Measurements from ENCODE around the gene DISC1.
"Not testable (repeated sequence)": the region's sequence is repeated elsewhere in the genome, so short reads cannot be mapped to it uniquely, and the experiment has no call there.

The DISC1 gene

DNA sequence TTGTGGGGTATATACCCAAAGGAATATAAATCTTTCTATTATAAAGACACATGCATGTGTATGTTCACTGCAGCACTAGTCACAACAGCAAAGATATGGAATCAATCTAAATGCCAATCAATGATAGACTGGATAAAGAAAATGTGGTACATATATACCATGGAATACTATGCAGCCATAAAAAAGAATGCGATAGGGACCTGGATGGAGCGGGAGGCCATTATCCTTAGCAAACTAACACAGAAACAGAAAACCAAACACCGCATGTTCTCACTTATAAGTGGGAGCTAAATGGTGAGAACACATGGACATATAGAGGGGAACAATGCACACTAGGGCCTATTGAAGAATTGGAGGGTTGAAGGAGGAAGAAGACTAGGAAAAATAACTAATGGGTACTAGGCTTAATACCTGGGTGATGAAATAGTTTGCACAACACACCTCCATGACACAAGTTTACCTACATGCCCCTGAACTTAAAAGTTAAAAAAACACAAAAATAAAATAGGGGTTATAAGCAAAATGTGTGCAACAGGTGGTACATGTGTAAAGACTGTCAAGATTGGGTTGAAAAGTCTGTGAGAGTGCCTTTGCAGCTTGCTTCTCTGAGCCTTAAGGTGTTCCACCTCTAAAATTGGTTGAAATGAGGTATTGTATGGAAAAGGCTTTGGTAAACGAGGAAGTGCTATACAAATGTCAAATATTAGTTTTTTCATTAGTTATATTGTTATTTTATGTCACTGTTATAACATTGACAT lies 43.5 kb downstream of the DISC1 start:
- not testable (repeated sequence) for DNase-seq (ENCODE audit: low read depth)

DNA sequence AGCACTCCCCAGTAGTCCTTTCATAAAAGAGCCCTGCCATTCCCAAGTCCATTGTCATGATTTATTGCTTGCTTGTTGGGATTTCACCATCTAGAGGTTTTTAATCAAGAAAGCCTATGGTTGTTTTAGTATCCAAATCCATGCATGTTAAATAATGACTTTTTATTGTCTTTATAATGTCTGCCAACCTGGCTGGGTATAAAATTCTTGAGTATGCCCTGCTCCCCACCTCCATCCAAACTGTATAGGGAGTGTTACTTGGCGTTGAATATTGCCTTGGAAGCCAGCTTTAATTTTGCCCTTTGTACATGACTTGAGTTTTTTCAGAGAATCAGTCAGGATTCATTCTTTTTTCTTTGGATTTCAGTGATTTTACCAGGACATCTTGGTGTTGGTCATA lies 44.2 kb downstream of the DISC1 start:
- DNase-seq (ENCODE audit: low read depth) = no peak

DNA sequence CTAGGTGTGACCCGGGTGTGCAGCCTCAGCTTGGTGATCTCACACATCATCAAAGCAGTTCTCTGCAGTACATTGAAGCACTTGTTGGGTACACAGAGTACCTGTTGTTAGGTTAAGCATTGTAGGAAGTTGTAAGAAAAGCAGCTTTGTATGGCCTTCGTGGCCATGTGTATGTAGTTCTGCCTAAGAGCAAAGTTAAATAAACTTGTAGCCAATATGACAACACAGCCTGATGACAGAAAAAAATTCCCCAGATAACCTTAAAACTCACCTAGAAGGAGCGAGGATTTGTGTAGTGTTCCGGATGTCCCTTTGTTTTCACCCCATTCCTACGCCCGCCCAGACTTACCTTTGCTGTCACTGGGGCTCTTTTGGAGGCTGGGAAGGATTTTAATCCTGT lies 48.0 kb downstream of the DISC1 start:
- no peak for DNase-seq (ENCODE audit: low read depth)

DNA sequence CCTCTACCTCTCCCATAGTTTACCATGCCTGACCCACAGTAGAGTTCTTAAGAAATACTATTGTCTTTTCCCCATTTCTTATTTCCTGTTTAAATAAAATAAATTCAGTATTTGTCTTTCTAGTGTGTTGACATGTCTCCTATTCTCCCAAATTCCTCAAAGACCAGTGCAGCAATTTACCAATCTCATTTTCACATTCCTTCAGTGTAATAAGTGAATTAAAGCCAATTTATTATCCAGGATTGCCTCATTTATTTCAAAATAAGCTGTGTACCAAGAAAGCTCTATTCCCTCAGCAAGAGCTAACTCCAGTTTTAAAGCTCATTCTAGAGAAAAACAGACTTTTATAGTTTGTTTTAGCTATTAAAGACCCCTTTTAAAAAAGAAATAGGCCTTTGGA lies 49.9 kb downstream of the DISC1 start:
- no peak for DNase-seq (ENCODE audit: low read depth)

DNA sequence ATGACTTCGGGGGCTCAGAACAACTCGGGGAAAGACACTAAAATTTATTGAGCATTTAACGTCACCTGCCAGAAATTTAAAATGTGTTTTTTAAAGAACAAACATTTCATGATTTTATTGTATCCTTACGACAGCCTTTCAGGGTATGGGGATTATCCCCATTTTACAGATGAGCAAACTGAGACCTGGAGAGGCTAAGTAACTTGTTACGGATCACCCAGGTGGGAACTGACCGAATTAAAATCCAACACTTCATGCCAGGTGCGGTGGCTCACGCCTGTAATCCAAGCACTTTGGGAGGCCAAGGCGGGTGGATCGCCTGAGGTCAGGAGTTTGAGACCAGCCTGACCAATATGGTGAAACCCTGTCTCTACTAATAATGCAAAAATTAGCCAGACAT lies 50.9 kb downstream of the DISC1 start:
- DNase-seq (ENCODE audit: low read depth) = no peak

DNA sequence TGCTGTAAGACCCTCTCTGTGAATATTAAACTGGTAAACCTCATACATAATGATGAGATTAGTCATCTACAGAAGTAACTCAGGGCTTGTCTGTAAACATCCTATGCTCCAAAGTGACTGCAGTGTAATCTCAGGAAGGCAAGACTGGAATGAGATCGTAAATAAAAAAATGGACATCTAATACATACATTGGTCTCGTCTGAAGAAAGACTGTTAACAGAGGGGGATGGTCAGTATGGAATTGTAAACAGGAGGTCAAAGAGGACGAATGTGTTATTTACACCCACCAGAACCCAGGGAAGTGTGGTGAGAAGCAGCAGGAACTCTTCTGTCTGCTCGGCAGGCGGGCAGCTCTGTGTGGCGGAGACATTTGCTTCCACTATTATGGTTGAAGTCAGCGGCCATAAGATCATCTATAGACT lies 51.4 kb downstream of the DISC1 start:
- DNase-seq (ENCODE audit: low read depth) = peak; percentile 68

DNA sequence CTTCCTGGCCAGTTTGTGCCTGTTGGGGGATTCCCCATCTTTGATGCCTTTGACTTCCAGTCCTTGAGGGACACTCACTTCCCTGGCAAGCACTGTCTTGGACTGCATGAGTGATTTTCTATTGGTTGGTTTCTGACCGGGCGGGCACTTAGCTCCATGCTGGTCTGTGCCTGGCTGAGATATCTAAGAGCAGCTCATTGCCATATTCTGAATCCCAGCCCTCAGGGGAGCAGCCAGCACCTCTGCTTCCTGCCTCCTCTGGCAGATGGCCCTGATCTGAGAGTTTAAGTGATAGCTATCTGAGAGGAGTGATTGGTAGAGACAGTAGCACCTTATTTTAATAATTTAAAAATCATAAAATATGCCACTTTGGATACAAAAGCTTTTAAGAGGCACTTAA lies 52.5 kb downstream of the DISC1 start:
- DNase-seq (ENCODE audit: low read depth) = peak; percentile 25

DNA sequence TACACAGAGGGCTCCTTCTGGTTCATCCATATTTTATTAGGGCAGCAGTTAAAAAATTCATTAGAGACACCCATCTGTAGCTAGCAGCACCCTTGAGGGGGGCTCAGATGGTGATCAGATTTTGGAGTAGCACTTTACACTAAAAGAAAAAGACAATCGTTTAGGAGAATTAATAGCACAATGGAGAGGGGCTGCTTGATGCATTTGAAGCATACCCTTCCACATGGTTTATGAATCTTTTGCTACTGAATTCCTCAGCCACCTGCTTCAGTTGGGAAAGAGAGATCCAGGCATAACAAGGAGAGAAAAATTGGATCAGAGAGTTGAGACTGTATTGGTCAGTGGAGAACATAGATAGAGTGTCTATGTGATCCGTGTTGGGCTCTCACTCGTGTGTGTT lies 54.4 kb downstream of the DISC1 start:
- no peak for DNase-seq (ENCODE audit: low read depth)

DNA sequence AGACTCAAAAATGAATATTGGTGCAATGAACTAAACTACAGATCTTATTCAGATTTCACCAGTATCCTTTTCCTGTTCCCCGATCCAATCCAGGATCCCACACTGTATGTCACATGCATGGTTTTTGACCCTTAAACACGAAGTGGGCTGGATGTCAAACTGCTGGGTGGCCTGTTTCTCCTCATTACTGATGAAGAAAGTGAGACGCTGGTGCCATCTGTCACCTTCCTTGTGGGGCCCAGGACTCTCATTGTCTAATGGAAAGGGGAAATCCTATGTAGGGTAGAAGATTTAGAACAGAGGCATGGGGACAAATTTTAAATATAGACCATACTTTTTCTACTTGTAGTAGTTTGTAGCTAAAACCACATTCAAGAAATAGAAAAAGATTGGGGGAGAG lies 56.2 kb downstream of the DISC1 start:
- DNase-seq (ENCODE audit: low read depth) = no peak

DNA sequence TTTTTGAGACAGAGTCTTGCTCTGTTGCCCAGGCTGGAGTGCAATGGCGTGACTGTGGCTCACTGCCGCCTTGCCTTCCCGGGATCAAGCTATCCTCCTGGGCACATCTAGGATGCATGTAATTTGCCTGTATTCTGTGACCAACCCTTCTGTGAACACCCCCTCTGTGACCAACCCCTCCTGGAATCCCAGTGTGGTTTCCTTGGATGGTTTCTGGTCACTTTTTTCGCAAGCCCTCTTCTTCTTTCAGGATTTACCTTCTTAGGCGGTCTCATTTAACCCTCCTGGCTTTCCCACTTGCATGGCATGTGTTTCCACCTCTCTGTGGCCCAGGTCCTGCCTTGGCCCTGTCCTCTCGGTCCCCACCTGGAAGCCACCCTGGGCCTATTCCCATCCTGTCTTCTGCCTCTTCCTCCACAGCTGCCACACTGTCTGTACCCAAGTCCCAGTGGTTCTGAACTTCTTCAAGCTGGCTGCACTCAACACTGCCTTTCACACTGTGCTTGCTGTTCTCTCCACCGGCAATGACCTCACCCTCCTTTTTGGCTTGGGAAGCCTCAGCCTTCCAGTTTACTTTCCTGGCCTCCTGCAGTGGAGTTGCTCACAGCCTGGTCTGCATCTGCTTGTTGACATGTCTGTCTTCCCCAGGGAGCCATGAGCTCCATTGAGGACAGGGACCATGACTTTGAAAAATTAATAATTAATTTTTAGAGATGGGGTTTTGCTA lies 57.0 kb downstream of the DISC1 start:
- peak; percentile 13 for DNase-seq (ENCODE audit: low read depth)

DNA sequence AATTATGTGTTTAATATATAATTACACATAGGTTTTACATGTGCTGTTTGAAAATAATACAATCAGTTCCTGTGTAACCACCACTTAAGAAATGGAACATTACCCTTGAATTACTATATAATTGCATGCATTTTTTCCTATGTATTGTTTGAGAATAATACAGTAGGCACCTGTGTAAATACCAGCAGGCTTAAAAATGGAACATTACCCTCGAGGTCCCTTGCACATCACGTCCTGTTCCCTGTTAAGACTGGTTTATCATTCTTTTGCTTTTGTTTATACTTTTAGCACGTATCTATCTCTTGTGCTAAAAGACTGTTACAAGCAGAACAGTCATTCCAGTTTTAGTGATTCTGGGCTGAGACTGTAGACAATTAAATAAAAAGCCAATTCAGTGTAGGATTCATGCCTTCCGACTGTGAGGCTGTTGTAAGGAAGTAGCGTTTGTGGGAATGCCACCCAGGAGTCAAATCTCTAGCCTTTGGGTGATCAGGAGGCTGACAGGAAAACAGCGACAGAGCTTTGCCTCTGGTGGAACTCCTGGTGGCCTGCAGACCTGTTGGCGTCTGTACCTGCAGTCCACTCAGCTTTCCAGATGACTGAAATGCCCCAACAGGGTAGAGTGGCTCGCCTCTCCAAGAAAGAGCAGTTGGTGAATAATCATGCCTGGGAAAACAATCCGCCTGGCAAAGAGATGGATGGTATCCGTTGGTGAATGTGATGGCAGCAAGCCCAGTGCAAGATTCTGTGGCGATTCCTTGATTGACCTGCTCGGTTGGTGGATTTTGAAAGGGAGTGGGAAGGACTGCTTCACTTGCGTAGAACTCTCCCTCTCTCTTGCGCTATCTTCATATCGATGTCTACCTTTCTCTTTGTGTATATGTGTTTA lies 58.0 kb downstream of the DISC1 start:
- DNase-seq (ENCODE audit: low read depth) = no peak

DNA sequence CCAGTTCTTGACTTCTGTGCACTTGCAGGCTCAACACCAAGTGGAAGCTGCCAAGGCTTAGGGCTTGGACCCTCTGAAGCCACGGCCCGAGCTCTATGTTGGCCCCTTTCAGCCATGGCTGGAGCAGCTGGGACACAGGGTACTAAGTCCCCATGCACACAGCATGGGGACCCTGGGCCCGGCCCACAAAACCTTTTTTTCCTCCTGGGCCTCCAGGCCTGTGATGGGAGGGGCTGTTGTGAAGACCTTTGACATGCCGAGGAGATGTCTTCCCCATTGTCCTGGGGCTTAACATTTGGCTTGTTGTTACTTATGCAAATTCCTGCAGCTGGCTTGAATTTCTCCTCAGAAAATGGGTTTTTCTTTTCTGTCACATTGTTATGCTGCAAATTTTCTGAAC lies 59.8 kb downstream of the DISC1 start:
- DNase-seq (ENCODE audit: low read depth) = no peak

DNA sequence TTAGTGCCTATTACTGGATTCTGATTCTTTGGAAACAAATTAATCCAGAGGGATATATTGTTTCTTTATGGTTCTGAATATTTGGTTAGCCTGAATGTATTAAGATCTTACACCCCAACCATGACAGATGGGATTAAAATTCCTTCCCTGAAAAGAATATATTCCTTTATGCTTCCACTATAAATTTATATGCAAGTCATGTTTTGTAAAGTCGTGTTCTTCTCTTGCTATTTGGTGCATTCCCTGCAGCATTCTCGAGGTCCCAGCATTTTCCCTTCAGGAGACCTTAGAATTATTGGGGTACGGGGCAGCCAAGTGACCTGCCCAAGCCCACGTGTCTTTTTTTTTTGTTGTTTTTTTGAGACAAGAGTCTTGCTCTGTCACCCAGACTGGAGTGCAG lies 62.4 kb downstream of the DISC1 start:
- no peak for DNase-seq (ENCODE audit: low read depth)

DNA sequence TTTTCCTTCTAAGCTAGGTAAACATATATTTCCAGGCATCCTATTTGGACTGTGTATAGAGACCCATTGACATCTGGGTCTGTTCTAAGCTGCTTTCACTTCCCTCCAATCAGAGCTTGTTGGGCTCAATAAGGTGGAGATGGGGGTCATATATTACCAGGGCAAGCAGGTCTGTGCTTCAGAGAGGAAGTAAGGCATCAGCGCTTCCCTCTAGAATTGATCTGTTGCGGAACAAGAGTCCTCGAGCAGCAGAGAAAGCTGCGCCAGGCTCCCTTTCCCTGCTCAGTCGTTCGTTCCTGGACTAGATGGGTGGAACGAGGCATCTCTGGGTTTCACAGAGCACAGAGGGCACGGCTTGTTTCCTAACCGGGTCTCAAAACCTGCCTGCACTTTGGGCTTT lies 63.5 kb downstream of the DISC1 start:
- no peak for DNase-seq (ENCODE audit: low read depth)

DNA sequence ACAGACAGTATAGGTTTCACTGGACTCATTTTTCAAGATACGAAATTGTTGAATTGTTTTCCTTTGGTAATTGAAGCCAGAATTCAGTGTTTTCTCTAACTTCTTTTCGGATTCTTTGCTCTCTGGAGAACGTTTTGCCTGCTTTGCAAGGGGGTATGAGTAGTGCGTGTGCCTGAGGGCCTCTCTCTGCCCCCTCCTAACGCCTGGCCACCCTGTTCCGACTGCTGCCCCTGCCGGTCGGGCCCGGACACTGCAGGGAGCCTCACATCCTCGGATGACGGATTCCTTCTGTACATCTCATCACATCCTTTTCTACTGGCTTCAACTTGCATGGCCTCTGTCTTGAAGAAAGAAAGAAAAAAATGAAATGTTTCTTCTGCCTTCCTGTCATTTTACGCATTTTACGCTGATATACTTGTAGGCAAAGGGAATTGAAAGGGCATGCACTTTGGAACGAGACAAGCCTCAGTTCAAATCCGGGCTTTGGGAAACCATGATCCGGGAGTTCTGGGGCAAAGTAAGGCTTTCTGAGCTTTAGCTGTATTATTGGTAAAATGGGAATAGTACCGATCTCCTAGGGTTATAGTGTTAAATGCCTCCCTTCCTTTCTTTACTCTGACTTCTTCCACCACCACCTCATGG lies 65.1 kb downstream of the DISC1 start:
- peak; percentile 51 for DNase-seq (ENCODE audit: low read depth)

DNA sequence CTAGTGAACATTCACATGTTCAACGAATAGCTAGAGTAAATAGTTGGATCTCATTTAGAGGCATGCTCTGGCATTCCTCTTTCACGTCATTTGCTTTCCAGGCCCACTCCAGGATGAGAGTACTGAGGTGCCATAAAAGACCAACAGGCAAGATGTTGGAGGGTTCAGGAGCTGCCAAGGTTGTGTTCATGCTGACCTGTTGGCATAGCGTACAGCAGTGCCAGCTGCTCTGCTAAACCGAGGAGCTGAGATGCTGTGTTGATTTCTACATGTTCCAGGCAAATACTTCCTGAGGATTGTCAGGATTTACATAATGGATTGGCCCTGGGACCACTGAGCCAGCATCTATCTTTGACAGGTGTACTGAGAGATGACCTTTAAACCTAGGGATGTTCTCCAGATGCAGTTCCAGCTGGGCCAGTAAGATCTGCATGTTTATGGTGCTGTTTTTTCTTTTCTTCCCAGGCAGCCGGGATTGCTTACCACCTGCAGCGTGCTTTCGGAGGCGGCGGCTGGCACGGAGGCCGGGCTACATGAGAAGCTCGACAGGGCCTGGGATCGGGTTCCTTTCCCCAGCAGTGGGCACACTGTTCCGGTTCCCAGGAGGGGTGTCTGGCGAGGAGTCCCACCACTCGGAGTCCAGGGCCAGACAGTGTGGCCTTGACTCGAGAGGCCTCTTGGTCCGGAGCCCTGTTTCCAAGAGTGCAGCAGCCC lies 66.9 kb downstream of the DISC1 start:
- no peak for DNase-seq (ENCODE audit: low read depth)

DNA sequence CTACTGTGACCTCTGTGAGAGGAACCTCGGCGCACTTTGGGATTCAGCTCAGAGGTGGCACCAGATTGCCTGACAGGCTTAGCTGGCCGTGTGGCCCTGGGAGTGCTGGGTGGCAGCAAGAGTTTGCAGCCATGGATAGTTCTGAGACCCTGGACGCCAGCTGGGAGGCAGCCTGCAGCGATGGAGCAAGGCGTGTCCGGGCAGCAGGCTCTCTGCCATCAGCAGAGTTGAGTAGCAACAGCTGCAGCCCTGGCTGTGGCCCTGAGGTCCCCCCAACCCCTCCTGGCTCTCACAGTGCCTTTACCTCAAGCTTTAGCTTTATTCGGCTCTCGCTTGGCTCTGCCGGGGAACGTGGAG lies 67.5 kb downstream of the DISC1 start:
- no peak for DNase-seq (ENCODE audit: low read depth)

DNA sequence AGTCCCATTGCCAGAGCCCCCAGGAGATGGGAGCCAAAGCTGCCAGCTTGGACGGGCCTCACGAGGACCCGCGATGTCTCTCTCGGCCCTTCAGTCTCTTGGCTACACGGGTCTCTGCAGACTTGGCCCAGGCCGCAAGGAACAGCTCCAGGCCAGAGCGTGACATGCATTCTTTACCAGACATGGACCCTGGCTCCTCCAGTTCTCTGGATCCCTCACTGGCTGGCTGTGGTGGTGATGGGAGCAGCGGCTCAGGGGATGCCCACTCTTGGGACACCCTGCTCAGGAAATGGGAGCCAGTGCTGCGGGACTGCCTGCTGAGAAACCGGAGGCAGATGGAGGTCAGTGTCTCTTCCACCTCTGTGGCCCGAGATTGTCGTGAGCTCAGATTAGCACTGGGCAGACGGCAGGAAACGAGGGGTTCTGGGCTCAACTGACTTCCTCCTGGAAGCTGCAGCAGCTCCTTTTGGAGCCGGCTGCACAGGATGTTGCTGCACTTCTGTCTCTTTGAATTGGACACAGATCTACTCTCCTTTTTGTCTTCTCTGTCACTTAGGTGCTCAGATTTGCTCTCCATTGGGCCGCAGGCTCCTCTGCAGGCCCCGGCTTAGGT lies 68.0 kb downstream of the DISC1 start:
- DNase-seq (ENCODE audit: low read depth) = no peak

DNA sequence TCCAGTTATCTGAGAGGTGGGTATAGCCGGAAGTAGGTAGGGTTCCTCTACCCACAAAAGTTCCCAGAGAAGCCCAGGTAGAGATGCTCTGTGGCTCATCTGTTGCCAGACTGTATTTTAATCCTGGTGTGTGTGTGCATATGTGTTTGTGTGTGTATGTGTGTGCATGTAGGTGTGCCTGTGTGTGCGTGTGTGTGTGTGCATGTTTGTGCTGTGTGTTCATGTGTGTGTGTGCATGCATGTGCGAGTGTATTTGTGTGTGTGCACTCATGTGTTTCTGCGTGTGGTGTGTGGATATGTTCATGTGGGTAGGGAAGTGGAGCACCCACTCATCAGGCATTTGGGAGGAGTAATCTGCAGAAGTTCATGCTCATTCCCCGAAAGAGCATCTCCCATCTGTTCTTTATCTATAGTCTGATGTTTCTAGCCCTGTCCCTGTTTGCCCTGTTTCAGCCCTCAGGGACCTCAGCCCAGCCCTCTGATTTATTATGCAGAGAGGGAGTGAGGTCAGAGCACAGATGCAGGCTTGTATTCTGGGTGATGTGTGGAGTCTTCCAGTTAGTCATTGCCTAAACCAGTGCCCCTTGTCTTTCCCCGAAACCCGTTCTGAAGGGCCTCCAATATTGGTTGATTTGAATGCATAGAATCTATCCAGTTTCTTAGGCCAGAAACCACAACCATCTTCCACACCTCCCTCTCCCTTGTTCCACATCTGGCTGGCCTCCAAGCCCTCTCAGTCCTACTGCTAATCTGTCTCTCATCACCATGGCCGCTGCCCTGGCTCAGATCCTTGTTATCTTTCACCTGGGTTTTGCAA lies 69.1 kb downstream of the DISC1 start:
- DNase-seq (ENCODE audit: low read depth) = no peak

DNA sequence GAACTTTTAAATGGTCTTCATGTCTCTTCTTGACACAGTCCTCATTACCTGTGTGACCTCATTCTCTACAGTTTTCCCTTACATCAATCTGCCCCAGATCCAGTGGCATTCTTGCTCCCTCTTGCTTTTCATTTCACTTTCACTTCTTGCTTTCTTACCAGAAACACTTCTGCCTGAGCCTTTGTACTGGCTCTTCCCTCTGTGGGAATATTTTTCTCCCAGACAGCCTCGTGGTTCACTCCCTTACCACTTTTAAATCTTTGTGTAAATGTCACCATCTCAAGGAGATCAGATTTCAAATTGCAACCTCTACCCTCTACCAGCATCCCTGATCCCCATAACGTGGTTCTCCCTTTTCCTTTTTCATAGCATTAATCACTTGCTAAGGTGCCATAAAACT lies 73.2 kb downstream of the DISC1 start:
- DNase-seq (ENCODE audit: low read depth) = no peak
